NCI-H510A treated with DMSO at 0.1 percent for 48 hours (cell line): ENCODE measurements around the gene ABCB6.

Experiments
- DNase-seq: peaks from one replicate; lab custom pipeline; 2025; lab: John Stamatoyannopoulos, UW

ABCB6 gene

GRCh38 chr2:219184121-219184520 lies 34.6 kb downstream of the ABCB6 start:
- no peak for DNase-seq

GRCh38 chr2:219183151-219183772 lies 35.5 kb downstream of the ABCB6 start:
- no peak for DNase-seq

- no peak for DNase-seq
Measured at GRCh38 chr2:219182331-219183150, 36.2 kb downstream of the ABCB6 start.

GRCh38 chr2:219181531-219181930 lies 37.2 kb downstream of the ABCB6 start:
- no peak for DNase-seq

- no peak for DNase-seq
Measured at GRCh38 chr2:219180961-219181360, 37.8 kb downstream of the ABCB6 start.

- no peak for DNase-seq
Measured at GRCh38 chr2:219179601-219180465, 38.9 kb downstream of the ABCB6 start.

- DNase-seq: peak; percentile 18
Measured at GRCh38 chr2:219178377-219179175, 40.2 kb downstream of the ABCB6 start.

- peak; percentile 91 for DNase-seq
Measured at GRCh38 chr2:219177552-219178376, 41.0 kb downstream of the ABCB6 start, which contains the start of gene RETREG2. TSS of gene RETREG2 (plus strand) at chr2:219178275. CDS start at chr2:219178353, 78 bp downstream.

GRCh38 chr2:219176818-219177551 lies 41.8 kb downstream of the ABCB6 start, which contains the start of gene CNPPD1:
TSS of gene CNPPD1 (minus strand) at chr2:219176925. CDS start at chr2:219176828, 97 bp downstream.
- DNase-seq: peak; percentile 86

- DNase-seq: no peak
Measured at GRCh38 chr2:219175928-219176817, 42.6 kb downstream of the ABCB6 start.

GRCh38 chr2:219175486-219175885 lies 43.3 kb downstream of the ABCB6 start:
- DNase-seq: no peak

- DNase-seq: no peak
Measured at GRCh38 chr2:219174801-219175200, 44.0 kb downstream of the ABCB6 start.

GRCh38 chr2:219174146-219174545 lies 44.6 kb downstream of the ABCB6 start:
- DNase-seq: no peak

- no peak for DNase-seq
Measured at GRCh38 chr2:219173176-219173575, 45.6 kb downstream of the ABCB6 start.

- no peak for DNase-seq
Measured at GRCh38 chr2:219172231-219173154, 46.3 kb downstream of the ABCB6 start.

- peak; percentile 6 for DNase-seq
Measured at GRCh38 chr2:219171231-219171651, 47.5 kb downstream of the ABCB6 start.

GRCh38 chr2:219169930-219170654 lies 48.7 kb downstream of the ABCB6 start, which contains the start of gene SLC23A3:
TSS of gene SLC23A3 (minus strand) at chr2:219170029. CDS start at chr2:219169984, 45 bp downstream.
- no peak for DNase-seq
